GM23338 (cell line): Measurements from ENCODE around the gene TINAG. TPM values are rescaled to one million over a fixed set of nuclear protein-coding genes. Genes with fewer than 3 reads are reported as not detected.

Experiments
- ATAC-seq: fragments of 200-7000 bp; cut with Tn5 transposase; 3 replicates; pipeline ENCODE4 v1.9.1; 2020
- DNase-seq: peaks from one replicate; pipeline ENCODE4 v3.0.0-alpha.2; 2015; ENCODE audit warnings: low spot score
- H2AFZ ChIP-seq: fragments of 200-600 bp; sonication (generic); 2 replicates; pipeline ENCODE4 v1.8.0; 2016; ENCODE audit warnings: antibody characterized with exemption, mild to moderate bottlenecking, moderate library complexity
- H3F3A ChIP-seq: fragments of 200-600 bp; sonication (generic); replicated peaks from 2 replicates; pipeline ENCODE4 v1.8.0; 2017; ENCODE audit warnings: antibody characterized with exemption, mixed run types, low read depth
- H3K27ac ChIP-seq: fragments of 200-600 bp; sonication (generic); 2 replicates; pipeline ENCODE4 v1.6.1; 2016; ENCODE audit warnings: low read depth
- H3K27me3 ChIP-seq: fragments of 200-600 bp; sonication (generic); 2 replicates; pipeline ENCODE4 v1.8.0; 2016; ENCODE audit warnings: mild to moderate bottlenecking, mixed run types, moderate library complexity; ENCODE audit not compliant: insufficient read depth
- H3K36me3 ChIP-seq: fragments of 200-600 bp; sonication (generic); 2 replicates; pipeline ENCODE4 v1.8.0; 2016; ENCODE audit warnings: mild to moderate bottlenecking; ENCODE audit not compliant: insufficient read depth
- H3K4me1 ChIP-seq: fragments of 200-600 bp; sonication (generic); 2 replicates; pipeline ENCODE4 v1.8.0; 2016; ENCODE audit warnings: mild to moderate bottlenecking, moderate library complexity; ENCODE audit not compliant: insufficient read depth
- H3K4me2 ChIP-seq: fragments of 200-600 bp; sonication (generic); 2 replicates; pipeline ENCODE4 v1.7.1; 2017; ENCODE audit warnings: mixed run types
- H3K4me3 ChIP-seq: fragments of 200-600 bp; sonication (generic); 2 replicates; pipeline ENCODE4 v1.6.1; 2016; ENCODE audit warnings: mixed run types
- H3K79me2 ChIP-seq: fragments of 200-600 bp; sonication (generic); replicated peaks from 2 replicates; pipeline ENCODE4 v1.8.0; 2017; ENCODE audit warnings: mild to moderate bottlenecking; ENCODE audit not compliant: insufficient read depth
- H3K9me2 ChIP-seq: fragments of 200-600 bp; sonication (generic); 2 replicates; pipeline ENCODE4 v1.8.0; 2017; ENCODE audit not compliant: insufficient read depth
- H4K20me1 ChIP-seq: fragments of 200-600 bp; sonication (generic); replicated peaks from 2 replicates; pipeline ENCODE4 v1.8.0; 2017; ENCODE audit warnings: mild to moderate bottlenecking; ENCODE audit not compliant: insufficient read depth
- H3K27ac Mint-ChIP-seq: 2 replicates; pipeline ENCODE4 v1.8.0; 2020; ENCODE audit warnings: inconsistent platforms, mild to moderate bottlenecking, moderate library complexity, mixed read lengths
- H3K27me3 Mint-ChIP-seq: 3 replicates; pipeline ENCODE4 v1.8.0; 2022; ENCODE audit warnings: low read depth, mild to moderate bottlenecking, moderate library complexity, mixed read lengths, inconsistent platforms; ENCODE audit not compliant: insufficient read depth, poor library complexity
- H3K36me3 Mint-ChIP-seq: 3 replicates; pipeline ENCODE4 v1.8.0; 2021; ENCODE audit warnings: low read depth, mild to moderate bottlenecking, inconsistent platforms, moderate library complexity, mixed read lengths
- H3K4me1 Mint-ChIP-seq: 3 replicates; pipeline ENCODE4 v1.8.0; 2020; ENCODE audit warnings: mild to moderate bottlenecking, inconsistent platforms, mixed read lengths
- H3K4me3 Mint-ChIP-seq: 3 replicates; pipeline ENCODE4 v1.8.0; 2021; ENCODE audit warnings: moderate library complexity, mild to moderate bottlenecking, inconsistent platforms, mixed read lengths
- H3K9me3 Mint-ChIP-seq: 3 replicates; pipeline ENCODE4 v1.8.0; 2020; ENCODE audit warnings: moderate library complexity, mild to moderate bottlenecking, inconsistent platforms, mixed read lengths
- CREB1 ChIP-seq: fragments of 250-450 bp; sonication (Bioruptor Pico); IDR thresholded peaks from 2 replicates; pipeline ENCODE4 v1.5.0; 2020; ENCODE audit warnings: low read depth, mild to moderate bottlenecking, moderate library complexity
- CTCF ChIP-seq, 2 experiments: fragments of 200-600 bp in 1 of 2; sonication (generic) in 1 of 2; conservative IDR thresholded peaks; 2 replicates each; pipeline versions ENCODE4 v1.5.1 to v1.6.1; 2016 to 2017; ENCODE audit warnings: antibody characterized with exemption in 2 of 2, low read depth in 2 of 2, mild to moderate bottlenecking in 2 of 2, moderate library complexity in 1 of 2
- ETS1 ChIP-seq: IDR thresholded peaks from 2 replicates; pipeline ENCODE4 v1.6.1; 2016; ENCODE audit warnings: antibody characterized with exemption
- EZH2 ChIP-seq: fragments of 200-600 bp; sonication (generic); IDR thresholded peaks from one replicate; pipeline ENCODE4 v1.8.0; 2017; ENCODE audit warnings: antibody characterized with exemption, mild to moderate bottlenecking, low read depth; ENCODE audit not compliant: unreplicated experiment
- EZH2phosphoT487 ChIP-seq: fragments of 200-600 bp; sonication (generic); IDR thresholded peaks from one replicate; pipeline ENCODE4 v1.8.1; 2018; ENCODE audit warnings: antibody characterized with exemption; ENCODE audit not compliant: unreplicated experiment
- JUNB ChIP-seq: IDR thresholded peaks from one replicate; pipeline ENCODE4 v1.6.1; 2016; ENCODE audit warnings: antibody characterized with exemption; ENCODE audit not compliant: unreplicated experiment
- POLR2AphosphoS5 ChIP-seq: IDR thresholded peaks from 2 replicates; pipeline ENCODE4 v1.6.1; 2016; ENCODE audit warnings: antibody characterized with exemption, low read depth
- ZNF114 ChIP-seq: fragments of 250-450 bp; sonication (Bioruptor Pico); IDR thresholded peaks from 2 replicates; pipeline ENCODE4 v1.5.0; 2020; ENCODE audit warnings: mild to moderate bottlenecking, moderate library complexity
- ZNF331 ChIP-seq: fragments of 250-450 bp; sonication (Bioruptor Pico); IDR thresholded peaks from 2 replicates; pipeline ENCODE4 v1.5.0; 2020; ENCODE audit warnings: low read depth, mild to moderate bottlenecking, moderate library complexity
- polyA plus RNA-seq: library from polyadenylated mRNA; unstranded; fragments of >200 nt; fragmentation: Nextera tagmentation; extraction: Ambion mirVana; gene quantifications from 2 replicates; pipeline ENCODE4 v1.2.1, GENCODE V29; 2016
- total RNA-seq: library from RNA; depleted of rRNA; stranded (reverse); fragments of >200 nt; shearing (Covaris generic); gene quantifications from 2 replicates; pipeline ENCODE4 v1.2.3, GENCODE V29; 2014
- TF ChIP-seq, protein P1 (sequence below): fragments of 250-450 bp; sonication (Bioruptor Pico); IDR thresholded peaks from 2 replicates; pipeline ENCODE4 v1.5.0; 2020; ENCODE audit warnings: mild to moderate bottlenecking, moderate library complexity
- TF ChIP-seq, protein P2 (sequence below): IDR thresholded peaks from one replicate; pipeline ENCODE4 v1.6.1; 2018; ENCODE audit warnings: antibody characterized with exemption; ENCODE audit not compliant: unreplicated experiment

TINAG gene
- total and polyA plus RNA-seq, 2 experiments from 2014 or later = not detected

DNA sequence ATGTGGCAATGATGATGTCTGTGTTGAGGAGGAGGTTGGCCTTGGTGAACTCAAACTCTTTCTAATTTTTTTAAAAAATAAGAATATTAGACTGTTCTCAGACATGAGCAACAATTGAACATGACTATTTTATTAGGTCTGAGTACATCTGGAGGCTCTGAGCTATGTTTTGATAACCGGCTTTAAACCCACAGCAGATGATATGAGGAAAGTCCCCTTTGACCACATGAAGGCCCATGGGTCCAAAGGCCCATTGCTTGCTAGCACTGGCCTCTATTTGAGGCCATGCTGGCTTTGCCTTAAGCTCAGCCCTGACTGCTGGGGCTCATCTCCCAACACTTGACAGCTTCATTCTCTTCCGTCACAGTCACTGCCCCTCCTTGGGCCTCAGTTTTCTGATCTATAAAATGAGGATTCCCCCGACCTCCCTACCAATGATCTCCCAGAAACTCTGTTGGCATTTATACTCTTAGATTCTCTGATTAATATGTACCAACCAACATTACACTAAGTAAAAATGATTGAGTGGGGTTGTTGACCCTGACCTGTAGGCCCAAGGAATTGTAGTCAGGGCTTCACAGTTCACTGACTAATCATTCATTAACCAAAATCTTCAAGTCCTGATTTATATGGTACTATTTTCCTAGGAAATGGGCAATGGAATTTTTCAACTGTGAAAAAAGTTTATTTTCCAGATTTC lies 23.9 kb upstream of the TINAG start (continued):
- TF ChIP-seq, protein P1, sequence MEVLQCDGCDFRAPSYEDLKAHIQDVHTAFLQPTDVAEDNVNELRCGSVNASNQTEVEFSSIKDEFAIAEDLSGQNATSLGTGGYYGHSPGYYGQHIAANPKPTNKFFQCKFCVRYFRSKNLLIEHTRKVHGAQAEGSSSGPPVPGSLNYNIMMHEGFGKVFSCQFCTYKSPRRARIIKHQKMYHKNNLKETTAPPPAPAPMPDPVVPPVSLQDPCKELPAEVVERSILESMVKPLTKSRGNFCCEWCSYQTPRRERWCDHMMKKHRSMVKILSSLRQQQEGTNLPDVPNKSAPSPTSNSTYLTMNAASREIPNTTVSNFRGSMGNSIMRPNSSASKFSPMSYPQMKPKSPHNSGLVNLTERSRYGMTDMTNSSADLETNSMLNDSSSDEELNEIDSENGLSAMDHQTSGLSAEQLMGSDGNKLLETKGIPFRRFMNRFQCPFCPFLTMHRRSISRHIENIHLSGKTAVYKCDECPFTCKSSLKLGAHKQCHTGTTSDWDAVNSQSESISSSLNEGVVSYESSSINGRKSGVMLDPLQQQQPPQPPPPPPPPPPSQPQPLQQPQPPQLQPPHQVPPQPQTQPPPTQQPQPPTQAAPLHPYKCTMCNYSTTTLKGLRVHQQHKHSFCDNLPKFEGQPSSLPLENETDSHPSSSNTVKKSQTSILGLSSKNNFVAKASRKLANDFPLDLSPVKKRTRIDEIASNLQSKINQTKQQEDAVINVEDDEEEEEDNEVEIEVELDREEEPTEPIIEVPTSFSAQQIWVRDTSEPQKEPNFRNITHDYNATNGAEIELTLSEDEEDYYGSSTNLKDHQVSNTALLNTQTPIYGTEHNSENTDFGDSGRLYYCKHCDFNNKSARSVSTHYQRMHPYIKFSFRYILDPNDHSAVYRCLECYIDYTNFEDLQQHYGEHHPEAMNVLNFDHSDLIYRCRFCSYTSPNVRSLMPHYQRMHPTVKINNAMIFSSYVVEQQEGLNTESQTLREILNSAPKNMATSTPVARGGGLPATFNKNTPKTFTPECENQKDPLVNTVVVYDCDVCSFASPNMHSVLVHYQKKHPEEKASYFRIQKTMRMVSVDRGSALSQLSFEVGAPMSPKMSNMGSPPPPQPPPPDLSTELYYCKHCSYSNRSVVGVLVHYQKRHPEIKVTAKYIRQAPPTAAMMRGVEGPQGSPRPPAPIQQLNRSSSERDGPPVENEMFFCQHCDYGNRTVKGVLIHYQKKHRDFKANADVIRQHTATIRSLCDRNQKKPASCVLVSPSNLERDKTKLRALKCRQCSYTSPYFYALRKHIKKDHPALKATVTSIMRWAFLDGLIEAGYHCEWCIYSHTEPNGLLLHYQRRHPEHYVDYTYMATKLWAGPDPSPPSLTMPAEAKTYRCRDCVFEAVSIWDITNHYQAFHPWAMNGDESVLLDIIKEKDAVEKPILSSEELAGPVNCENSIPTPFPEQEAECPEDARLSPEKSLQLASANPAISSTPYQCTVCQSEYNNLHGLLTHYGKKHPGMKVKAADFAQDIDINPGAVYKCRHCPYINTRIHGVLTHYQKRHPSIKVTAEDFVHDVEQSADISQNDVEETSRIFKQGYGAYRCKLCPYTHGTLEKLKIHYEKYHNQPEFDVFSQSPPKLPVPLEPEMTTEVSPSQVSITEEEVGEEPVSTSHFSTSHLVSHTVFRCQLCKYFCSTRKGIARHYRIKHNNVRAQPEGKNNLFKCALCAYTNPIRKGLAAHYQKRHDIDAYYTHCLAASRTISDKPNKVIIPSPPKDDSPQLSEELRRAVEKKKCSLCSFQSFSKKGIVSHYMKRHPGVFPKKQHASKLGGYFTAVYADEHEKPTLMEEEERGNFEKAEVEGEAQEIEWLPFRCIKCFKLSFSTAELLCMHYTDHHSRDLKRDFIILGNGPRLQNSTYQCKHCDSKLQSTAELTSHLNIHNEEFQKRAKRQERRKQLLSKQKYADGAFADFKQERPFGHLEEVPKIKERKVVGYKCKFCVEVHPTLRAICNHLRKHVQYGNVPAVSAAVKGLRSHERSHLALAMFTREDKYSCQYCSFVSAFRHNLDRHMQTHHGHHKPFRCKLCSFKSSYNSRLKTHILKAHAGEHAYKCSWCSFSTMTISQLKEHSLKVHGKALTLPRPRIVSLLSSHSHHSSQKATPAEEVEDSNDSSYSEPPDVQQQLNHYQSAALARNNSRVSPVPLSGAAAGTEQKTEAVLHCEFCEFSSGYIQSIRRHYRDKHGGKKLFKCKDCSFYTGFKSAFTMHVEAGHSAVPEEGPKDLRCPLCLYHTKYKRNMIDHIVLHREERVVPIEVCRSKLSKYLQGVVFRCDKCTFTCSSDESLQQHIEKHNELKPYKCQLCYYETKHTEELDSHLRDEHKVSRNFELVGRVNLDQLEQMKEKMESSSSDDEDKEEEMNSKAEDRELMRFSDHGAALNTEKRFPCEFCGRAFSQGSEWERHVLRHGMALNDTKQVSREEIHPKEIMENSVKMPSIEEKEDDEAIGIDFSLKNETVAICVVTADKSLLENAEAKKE (CRISPR knock-in tag) = no peak

- H3K4me1 Mint-ChIP-seq = peaks cover 5% of the 10 kb centered on the region; the same call in 2 of the 3 replicates
- H2AFZ ChIP-seq = no peak overlapping the region
- no peak for ATAC-seq
- H3F3A ChIP-seq = no peaks in the 10 kb centered on the region
- H4K20me1 ChIP-seq = no peaks in the 10 kb centered on the region
- no peaks in the 10 kb centered on the region for H3K36me3 ChIP-seq
- no peaks in the 10 kb centered on the region for H3K79me2 ChIP-seq
- no peak overlapping the region for H3K4me2 ChIP-seq
- no peaks in the 10 kb centered on the region for H3K36me3 Mint-ChIP-seq
- no peak overlapping the region for H3K4me3 ChIP-seq
- H3K27me3 Mint-ChIP-seq = no peaks in the 10 kb centered on the region
- H3K27ac ChIP-seq = no peak overlapping the region
- no peak overlapping the region for H3K27ac Mint-ChIP-seq
- DNase-seq = no peak
- H3K9me3 Mint-ChIP-seq = no peaks in the 10 kb centered on the region
- H3K4me1 ChIP-seq = no peaks in the 10 kb centered on the region
- no peak overlapping the region for H3K4me3 Mint-ChIP-seq
- no peaks in the 10 kb centered on the region for H3K27me3 ChIP-seq
- H3K9me2 ChIP-seq = no peaks in the 10 kb centered on the region
- TF ChIP-seq, protein P2, sequence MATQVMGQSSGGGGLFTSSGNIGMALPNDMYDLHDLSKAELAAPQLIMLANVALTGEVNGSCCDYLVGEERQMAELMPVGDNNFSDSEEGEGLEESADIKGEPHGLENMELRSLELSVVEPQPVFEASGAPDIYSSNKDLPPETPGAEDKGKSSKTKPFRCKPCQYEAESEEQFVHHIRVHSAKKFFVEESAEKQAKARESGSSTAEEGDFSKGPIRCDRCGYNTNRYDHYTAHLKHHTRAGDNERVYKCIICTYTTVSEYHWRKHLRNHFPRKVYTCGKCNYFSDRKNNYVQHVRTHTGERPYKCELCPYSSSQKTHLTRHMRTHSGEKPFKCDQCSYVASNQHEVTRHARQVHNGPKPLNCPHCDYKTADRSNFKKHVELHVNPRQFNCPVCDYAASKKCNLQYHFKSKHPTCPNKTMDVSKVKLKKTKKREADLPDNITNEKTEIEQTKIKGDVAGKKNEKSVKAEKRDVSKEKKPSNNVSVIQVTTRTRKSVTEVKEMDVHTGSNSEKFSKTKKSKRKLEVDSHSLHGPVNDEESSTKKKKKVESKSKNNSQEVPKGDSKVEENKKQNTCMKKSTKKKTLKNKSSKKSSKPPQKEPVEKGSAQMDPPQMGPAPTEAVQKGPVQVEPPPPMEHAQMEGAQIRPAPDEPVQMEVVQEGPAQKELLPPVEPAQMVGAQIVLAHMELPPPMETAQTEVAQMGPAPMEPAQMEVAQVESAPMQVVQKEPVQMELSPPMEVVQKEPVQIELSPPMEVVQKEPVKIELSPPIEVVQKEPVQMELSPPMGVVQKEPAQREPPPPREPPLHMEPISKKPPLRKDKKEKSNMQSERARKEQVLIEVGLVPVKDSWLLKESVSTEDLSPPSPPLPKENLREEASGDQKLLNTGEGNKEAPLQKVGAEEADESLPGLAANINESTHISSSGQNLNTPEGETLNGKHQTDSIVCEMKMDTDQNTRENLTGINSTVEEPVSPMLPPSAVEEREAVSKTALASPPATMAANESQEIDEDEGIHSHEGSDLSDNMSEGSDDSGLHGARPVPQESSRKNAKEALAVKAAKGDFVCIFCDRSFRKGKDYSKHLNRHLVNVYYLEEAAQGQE = no peak
- TF ChIP-seq JUNB (no peak), CREB1 (CRISPR knock-in tag) (no peak), POLR2AphosphoS5 (no peak), EZH2 (no peak), EZH2phosphoT487 (no peak), ZNF114 (CRISPR knock-in tag) (no peak), ETS1 (no peak), ZNF331 (CRISPR knock-in tag) (no peak), CTCF (conservative IDR thresholded peaks at IDR 0.05; ENCODE audit: low read depth in 2 of 2) (no peak)
These were observed 22.6 kb upstream of the TINAG start for GRCh38 chr6:54285595-54285994.
